ENCODE data around the gene RTL1.

The RTL1 gene

GRCh38 chr14:100866666-100867630 is 36.6 kb downstream of the RTL1 start:
- DNase-seq (ENCODE audit: low read depth in 2 of 2), result no peak

GRCh38 chr14:100865682-100866591 is 37.6 kb downstream of the RTL1 start:
- no peak for DNase-seq (ENCODE audit: low read depth in 2 of 2)

GRCh38 chr14:100864960-100865681 is 38.4 kb downstream of the RTL1 start:
- DNase-seq (ENCODE audit: low read depth in 2 of 2), result no peak

GRCh38 chr14:100864206-100864605 is 39.3 kb downstream of the RTL1 start:
- no peak for DNase-seq (ENCODE audit: low read depth in 2 of 2)

- no peak for DNase-seq (ENCODE audit: low read depth in 2 of 2)
Observed at GRCh38 chr14:100862793-100863192, 40.7 kb downstream of the RTL1 start.

GRCh38 chr14:100862277-100862676 is 41.2 kb downstream of the RTL1 start:
- no peak for DNase-seq (ENCODE audit: low read depth in 2 of 2)

- DNase-seq (ENCODE audit: low read depth in 2 of 2), result no peak
Observed at GRCh38 chr14:100861937-100862247, 41.6 kb downstream of the RTL1 start.

- no peak for DNase-seq (ENCODE audit: low read depth in 2 of 2)
Observed at GRCh38 chr14:100861188-100861936, 42.2 kb downstream of the RTL1 start.

GRCh38 chr14:100860556-100861187 is 42.9 kb downstream of the RTL1 start:
- no peak for DNase-seq (ENCODE audit: low read depth in 2 of 2)

GRCh38 chr14:100859781-100860180 is 43.7 kb downstream of the RTL1 start:
- no peak for DNase-seq (ENCODE audit: low read depth in 2 of 2)

GRCh38 chr14:100858838-100859220 is 44.7 kb downstream of the RTL1 start:
- no peak for DNase-seq (ENCODE audit: low read depth in 2 of 2)

GRCh38 chr14:100857923-100858837 is 45.3 kb downstream of the RTL1 start:
- no peak for DNase-seq (ENCODE audit: low read depth in 2 of 2)

- no peak for DNase-seq (ENCODE audit: low read depth in 2 of 2)
Observed at GRCh38 chr14:100857233-100857922, 46.1 kb downstream of the RTL1 start.

- DNase-seq (ENCODE audit: low read depth in 2 of 2), result no peak
Observed at GRCh38 chr14:100856056-100856950, 47.2 kb downstream of the RTL1 start.

GRCh38 chr14:100855256-100855930 is 48.1 kb downstream of the RTL1 start:
- DNase-seq (ENCODE audit: low read depth in 2 of 2), result no peak

GRCh38 chr14:100854435-100854834 is 49.1 kb downstream of the RTL1 start:
- no peak for DNase-seq (ENCODE audit: low read depth in 2 of 2)

- no peak for DNase-seq (ENCODE audit: low read depth in 2 of 2)
Observed at GRCh38 chr14:100851946-100852620, 51.4 kb downstream of the RTL1 start.
